HUDEP-2 (cell line): ENCODE results near the gene PIAS4.
A peak's percentile ranks its signal among the peaks of the same experiment; 100 is the strongest.

Experiments
- DNase-seq, 76 experiments: peaks; one replicate each; lab custom pipeline; 2025; ENCODE audit not compliant: unreplicated experiment in 76 of 76; lab: John Stamatoyannopoulos, UW

PIAS4 gene

GRCh38 chr19:4038661-4039423, 31.3 kb downstream of the PIAS4 start:
- DNase-seq, result no peak

DNA sequence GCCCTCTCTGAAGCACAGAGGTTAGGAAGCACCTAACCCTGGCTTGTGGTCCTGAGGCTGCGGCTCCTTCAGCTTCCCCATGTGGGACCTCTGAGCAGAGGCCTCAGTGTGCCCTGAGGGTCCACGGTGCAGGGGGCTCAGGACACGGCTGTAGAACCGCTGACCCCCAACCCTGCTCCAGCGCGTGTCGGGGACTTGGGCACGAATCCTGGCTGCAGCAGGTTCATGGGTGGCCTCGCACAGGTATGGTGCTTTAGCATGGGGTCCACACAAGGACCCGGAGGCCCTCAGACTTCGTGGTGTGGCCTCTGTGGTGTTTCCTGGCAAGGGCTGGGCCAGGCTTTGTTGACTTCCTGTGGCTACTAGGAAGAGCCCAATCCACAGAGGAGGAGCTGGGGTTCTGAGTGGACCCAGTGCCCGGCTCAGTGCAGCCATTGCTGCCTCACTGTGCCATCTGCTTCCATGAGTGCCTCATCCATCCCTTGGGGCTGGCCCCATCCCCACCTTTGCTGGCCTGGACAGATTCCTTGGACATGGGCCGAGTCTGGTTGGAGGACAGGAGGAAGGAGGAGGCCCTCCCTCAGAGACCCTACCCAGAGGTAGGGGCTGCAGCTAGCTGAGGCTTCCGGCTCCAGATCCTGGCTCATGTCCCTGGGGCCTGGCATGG, 34.7 kb downstream of the PIAS4 start:
- DNase-seq, result no peak

DNA sequence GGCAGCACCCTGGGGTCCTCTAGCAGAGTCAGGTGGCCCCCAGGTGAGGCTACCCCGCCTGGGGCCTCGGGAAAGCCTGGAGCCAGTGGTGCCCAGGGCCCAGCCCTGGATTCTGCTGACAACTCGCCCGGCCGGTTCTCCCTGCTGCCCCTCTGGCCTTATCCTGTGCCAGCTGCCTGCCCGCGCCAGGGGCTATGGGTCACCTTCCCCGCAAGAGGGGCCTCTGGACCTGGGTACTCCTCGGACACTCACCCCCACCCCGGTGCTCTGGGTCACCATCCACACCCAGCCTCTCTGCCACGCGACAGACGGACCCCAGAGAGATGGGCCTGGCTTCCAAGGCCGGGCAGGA, 35.2 kb downstream of the PIAS4 start:
- DNase-seq, result no peak

DNA sequence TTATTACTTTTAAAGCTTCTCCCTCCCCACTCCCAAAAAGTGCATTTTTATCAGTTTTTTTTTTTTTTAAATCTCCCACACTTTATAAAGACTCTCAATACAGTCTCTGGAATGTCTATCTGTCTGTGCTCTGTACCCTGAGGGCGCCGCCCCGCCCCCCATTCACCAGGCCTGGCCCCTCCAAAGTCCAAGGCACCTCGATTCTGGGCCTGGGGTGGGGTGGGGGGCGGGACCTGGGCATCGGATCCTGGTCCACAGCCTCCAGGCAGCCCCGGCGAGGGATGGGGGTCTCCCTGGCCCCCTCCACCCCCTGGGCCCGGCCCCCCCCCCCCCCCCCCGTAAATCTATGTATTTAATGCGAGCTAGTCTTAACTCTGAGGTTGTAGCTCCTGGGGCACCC, 35.9 kb downstream of the PIAS4 start:
- no peak for DNase-seq

DNA sequence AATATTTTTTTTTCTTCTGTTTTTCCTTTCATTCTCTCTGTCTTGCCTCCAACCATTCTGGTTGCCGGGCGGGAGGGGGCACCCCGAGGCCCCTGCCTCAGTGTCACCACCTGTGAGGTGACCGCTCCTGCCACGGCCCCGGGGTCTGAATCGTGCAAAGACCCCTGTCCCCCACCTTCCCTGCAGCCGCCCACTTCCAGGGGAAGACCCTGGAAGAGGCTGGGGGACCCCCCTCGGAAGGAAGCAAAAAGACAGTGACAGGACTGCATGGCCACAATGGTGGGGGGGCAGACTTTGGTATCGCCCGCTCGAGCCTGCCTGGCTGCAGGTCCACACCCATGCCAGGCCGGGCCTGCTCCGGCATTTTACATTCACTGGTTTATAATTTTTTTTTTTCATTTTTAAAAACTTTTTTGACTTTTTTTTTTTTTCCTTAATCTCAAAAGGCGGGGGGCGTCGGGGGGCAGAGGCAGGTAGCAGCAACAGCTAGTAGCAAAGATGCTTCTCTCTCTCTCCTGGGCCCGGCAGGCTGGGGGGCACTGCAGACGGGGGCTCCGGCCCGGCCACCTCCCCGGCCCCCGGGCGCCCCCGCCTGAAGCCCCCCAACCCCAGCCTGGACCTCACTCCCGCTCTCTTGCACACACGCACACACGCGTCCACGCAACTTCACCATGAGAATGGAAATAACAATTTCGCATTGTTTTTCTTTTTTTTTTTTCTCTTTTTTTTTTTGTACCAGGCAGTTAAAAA, 36.6 kb downstream of the PIAS4 start:
- DNase-seq, result no peak

DNA sequence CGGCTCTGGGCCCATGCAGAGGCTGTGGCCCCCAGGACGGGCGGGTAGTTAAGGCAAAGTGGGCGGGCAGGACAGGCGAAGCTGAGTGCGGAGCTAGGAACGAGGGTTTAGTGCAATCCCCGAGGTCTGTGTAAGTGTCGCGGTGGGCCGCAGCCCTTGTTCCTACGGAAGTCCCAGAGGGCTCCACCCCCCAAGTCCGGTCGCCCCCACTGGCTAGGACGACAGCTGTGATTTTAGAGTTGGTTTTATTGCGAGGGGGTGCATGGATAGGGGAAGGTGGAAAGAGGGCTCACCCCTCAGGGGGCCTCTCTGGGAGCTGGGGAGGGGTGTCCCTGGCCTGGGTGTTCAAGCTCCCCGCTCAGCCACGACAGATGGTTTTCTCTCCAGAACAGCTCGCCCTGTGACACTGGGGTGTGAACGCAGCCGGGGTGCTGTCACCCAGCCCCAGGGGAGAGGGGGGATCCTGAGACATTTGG, 37.5 kb downstream of the PIAS4 start:
- DNase-seq, result no peak

DNA sequence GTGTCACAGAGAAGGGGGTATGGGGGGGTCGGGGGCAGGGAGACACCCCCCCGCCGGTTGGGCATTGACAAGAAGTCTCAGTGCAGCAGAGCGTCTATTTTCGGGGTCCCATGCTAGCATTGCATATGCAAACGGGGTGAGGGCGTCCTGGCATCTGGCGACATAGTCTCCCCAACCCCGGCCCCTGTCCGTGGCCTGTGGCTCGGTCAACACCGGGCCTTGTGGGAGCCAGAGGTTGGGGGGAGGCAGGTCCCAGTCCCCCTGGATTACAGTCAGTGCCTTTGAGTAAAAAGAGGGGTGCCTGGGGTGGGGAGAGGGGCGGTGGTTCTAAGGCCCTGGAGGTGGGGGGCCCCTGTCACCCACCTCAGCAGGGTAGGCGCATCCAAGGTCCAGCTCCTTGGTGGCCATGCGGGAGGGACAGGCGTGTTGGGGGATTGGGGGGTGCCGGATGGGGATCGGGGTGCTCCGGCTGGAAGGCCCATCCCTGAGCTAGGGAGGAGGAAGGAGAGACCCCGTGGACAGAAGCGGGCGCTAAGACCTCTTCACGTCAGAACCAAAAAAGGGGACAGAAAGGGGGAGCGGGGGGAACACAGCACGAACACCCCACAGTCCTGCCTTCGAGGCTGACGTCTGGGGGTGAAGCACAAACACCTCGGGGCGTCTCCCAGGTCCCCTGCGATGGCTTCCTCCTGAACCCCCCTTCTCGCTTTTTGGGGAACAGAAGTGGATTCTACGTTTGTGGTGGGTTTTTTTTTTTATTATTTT, 38.2 kb downstream of the PIAS4 start:
- DNase-seq, result no peak

DNA sequence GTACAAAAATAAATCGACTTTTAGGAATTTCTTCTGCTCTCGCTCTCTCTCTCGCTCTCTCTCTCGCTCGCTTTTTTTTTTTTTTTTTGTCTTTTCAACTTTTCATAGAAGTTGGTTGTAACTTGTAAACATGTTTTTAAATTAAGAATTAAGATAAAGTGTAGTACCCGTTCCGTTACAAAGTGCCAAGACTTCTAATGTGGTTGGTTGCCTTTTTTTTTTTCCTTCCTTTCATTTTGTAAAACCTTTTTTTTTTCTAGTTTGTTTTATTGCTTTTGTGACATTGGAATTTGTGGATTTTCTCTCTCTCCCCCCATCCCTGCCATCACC, 38.8 kb downstream of the PIAS4 start:
- DNase-seq, result no peak

DNA sequence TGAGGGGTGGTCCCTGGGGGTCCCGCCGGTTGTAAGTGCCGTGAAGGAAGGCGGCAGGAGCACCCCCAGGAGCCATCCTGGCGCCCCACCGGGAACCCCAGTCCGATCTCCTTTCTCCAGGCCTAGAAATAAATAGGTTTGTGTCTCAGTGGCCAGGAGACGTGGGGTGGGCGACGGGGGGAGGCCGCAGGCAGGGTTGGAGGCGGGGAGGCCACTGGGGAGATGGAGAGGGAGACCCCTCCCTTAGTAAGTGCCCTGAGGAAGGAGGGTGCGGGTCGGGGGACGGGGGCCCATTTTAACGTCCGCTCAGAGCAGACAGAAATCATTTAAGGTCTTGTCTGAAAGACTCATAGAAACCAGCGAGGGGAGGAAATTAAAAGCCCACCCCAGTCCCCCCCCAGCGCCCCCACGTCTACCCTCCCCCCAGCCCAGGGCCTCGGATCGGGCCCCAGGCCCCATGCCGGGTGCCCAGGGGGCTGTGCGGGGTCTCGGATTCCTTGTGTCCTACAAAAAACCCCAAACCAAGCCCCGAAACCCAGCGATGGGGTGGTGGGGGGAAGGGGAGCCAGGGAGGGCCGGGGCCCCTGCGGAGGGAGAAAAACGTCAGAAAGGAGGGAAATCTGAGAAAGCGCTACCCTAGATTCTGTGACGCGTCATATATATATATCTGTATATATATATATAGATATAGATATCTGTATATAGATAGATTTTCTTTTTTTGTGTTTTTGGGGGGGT, 39.6 kb downstream of the PIAS4 start:
- DNase-seq, result no peak

DNA sequence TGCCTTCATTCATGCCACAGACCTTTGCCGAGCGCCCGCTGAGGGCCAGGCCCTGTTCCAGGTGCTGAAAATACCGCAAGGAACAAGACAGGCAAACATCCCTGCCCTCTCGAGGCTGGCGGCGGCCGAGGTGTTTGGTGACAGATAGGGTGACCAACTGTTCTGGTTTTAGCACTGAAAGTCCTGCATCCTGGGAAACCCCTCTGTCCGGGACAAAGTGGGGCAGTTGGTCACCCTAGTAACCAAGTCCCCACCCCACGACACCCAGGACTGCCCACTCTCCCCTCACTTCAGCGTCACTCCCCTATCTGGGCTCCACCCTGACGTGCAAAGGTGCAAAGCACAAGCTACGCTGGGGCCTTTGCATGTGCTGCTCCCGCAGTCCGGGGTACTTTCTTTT, 41.9 kb downstream of the PIAS4 start:
- no peak for DNase-seq

DNA sequence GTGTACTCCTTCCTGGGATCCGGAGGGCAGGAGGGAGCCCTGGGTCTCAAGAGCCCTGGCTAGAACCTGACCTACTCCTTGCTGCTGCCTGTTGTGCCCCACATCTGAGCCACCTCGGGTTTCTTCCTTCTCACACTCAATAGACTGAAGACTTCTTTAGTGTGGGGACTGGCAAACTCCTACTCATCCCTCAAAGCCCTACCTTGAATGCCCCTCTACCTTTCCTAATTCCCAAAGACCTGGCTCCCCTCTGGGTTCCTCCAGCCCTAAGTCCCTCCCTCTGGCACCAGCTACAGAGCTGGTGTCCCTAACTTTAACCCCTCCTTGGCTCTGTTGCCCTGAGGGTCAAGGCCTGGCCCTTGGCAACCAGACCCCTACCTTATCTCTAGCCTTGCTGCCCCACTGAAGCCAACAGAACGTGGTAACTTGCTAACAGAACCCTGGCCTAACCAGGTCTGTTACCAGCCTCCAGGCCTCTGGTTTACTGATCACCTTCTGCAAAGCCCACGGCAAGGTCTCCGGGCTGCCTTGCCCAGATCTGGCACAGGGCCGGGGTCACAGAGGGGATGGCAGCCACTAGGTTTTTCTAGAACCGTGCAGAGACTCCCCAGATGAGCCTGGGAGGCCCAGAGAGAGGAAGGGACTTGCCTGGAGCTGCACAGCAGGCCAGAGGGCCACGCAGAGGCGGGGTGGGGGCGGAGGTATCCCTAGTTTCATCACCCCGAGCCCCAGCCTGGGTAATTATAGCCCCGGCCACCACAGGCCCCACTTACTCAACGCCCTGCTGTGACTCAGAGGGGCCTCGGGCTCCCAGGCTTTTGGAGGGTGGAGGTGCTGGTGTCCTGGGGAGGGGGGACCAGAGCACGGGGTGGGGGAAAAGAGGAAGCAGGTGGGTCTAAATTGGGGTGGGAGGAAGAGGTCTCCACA, 43.9 kb downstream of the PIAS4 start:
- DNase-seq, result no peak

DNA sequence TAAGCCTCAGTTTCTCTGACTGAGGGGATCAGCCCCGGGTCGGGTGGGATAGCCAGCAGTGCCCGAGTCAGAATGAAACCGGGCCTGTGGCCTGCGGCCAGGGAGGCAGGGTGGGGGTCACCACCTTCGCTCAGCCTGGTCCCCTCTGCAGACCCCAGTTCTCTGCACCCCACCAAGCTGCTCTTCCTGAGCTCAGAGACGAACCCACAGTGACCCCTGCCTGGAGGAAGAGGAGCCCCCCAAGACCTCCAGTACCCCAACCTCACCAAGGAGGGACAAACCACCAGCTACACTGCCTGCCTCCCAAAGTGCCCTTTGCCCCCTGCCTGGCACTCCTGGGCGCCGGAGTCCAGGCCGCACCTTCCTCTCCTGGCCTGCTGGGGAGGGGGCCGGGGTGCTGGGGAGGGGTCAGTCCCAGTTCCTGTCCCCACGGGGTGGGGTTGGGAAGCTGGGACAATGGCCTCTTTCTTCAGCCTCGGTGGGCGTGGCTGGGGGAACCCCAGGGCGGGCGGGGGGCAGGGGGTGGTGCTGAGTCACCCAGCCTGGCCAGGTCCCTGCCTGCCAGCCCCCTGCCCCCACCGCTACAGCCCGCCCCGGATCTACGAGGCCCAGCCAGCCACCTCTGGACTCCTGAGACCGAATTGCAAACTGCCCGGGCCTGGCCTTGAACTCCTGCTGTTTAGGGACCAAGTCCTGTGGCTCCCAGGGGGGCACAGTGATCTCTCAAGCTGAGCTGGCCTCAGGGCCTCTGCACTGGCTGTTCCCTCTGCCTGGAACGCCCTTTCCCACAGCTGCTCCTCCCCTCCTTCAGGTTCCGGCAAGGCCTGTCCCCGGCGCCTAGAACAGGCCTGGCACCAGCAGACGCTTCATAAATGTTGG, 44.8 kb downstream of the PIAS4 start:
- DNase-seq, result no peak

DNA sequence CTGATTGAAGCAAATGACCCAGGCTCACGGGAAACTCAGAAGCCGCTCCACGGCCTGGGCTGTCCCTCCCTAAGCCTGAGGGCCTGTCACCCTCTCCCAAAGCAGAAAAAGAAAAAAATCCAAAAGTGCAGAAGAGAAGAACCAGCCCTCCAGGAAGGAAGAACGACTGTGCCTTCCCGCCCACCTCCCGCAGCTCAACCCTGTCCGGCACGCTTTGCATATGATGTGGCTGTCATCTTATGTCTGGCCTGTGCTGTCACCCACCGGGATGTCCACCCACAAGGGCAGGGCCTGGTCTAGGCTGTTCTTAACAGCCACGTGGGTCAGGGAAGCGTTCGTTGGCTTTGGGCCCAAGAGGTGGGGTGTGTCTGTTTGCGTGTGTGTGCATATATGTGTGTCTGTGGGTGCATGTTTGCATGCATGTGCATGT, 45.5 kb downstream of the PIAS4 start:
- peak in 39 of 76 experiments; percentile 15 to 61 (median 34) for DNase-seq

DNA sequence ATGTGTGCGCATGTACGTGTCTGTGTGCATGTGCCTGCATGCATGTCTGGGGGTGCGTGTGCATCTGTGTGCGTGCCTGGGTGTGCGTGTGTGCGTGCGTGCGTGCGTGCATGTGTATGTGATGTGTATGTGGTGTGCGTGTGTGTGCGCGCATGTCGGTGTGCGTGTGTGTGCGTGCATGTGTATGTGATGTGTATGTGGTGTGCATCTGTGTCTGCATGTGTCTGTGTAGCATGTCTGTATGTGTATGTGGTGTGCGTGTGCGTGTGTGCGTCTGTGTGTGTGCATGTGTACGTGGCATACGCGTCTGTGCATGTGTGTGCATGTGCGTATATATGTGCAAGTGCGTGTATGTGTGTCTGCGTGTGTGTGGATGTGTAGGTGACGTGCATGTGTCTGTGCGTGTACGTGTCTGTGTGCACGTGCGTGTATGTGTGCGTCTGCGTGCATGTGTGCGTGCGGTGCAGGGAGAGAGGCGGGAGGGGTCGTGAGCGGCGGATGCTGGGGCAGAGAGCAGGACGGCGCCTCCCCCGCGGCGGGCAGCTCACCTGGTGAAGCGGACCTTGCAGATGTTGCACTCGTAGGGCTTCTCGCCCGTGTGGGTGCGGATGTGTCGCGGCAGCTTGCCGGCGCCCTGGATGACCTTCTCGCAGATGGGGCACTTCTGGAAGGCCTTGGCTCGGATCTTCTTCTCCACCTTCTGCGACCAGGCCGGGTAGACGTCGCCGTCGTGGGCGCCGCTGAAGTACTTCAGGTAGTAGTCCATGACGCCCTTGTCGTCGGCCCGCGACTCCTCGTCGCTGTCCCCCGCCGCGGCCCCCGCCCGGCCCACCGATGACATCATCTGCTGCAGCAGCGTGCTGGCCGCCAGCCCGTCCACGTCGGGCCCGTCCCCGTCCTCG, 46.1 kb downstream of the PIAS4 start:
- DNase-seq, result no peak

DNA sequence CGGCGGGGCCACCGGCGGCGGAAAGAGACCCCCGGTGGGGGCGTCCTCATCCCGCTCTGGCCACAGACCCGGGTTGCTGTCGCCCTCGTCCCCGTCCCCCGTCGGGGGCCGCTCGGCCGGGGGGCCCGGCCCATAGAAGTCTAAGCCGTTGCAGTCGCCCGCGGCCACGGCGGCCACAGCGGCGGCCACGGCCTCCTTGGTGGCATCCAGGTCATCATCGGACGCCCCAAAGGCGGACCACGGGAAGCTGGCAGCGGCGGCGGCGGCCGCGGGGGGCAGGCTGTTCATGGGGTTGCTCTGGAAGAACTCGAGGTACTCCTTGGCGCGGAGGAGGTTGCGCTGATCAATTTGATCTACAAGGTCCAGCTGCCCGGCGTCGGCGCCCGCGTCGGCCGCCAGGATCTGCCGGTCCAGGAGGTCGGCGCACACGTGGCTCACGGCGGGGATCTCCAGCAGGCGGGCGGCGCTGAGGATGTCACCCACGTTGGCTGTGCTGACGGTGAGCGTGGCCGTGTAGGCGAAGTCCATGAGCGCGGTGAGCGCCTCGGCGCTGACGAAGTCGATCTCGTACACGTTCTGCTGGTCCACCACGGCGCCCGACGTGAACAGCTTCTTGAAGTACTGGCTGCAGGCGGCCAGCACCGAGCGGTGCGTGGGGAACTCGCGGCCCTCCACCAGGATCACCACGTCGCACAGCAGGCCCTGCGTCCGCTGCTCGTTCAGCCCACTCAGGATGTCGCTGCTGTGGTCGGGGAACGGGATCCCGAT, 47.1 kb downstream of the PIAS4 start:
- DNase-seq, result no peak

- DNase-seq, result no peak
These were observed 47.6 kb downstream of the PIAS4 start for GRCh38 chr19:4055209-4055552.
